Neural crest cell (in vitro differentiated cells): ENCODE results near the gene MRAP. TPM values are rescaled to one million over a fixed set of nuclear protein-coding genes. Genes with fewer than 3 reads are reported as not detected.

Experiments
- DNase-seq: peaks from one replicate; pipeline ENCODE4 v3.0.0; 2021; ENCODE audit warnings: low read depth, mixed read lengths, low spot score
- H3K27ac Mint-ChIP-seq: one replicate; pipeline ENCODE4 v1.8.0; 2021; ENCODE audit warnings: mild to moderate bottlenecking, mixed read lengths; ENCODE audit not compliant: unreplicated experiment
- H3K27me3 Mint-ChIP-seq: 2 replicates; pipeline ENCODE4 v1.8.0; 2021; ENCODE audit warnings: low read depth, mild to moderate bottlenecking, mixed read lengths
- H3K36me3 Mint-ChIP-seq: 2 replicates; pipeline ENCODE4 v1.8.0; 2021; ENCODE audit warnings: low read depth, mild to moderate bottlenecking, mixed read lengths
- H3K4me1 Mint-ChIP-seq: 2 replicates; pipeline ENCODE4 v1.8.0; 2021; ENCODE audit warnings: mixed read lengths
- H3K4me3 Mint-ChIP-seq: one replicate; pipeline ENCODE4 v1.8.0; 2021; ENCODE audit warnings: mild to moderate bottlenecking, mixed read lengths
- H3K9me3 Mint-ChIP-seq: 2 replicates; pipeline ENCODE4 v1.8.0; 2021; ENCODE audit warnings: mixed read lengths
- CTCF ChIP-seq: fragments of 200-600 bp; sonication (generic); conservative IDR thresholded peaks from 2 replicates; pipeline ENCODE4 v1.5.0; 2021; ENCODE audit warnings: antibody characterized with exemption, mild to moderate bottlenecking
- total RNA-seq: library from RNA; stranded (reverse); gene quantifications from 2 replicates; pipeline ENCODE4 v1.2.1, GENCODE V29; 2021

The MRAP gene
- total RNA-seq, 1 donor from 2014 or later = not detected

- H3K4me3 Mint-ChIP-seq = no peak overlapping the region
- H3K27ac Mint-ChIP-seq = no peak overlapping the region
- H3K9me3 Mint-ChIP-seq = no peaks in the 10 kb centered on the region
- DNase-seq = no peak
- H3K36me3 Mint-ChIP-seq = peaks cover 11% of the 10 kb centered on the region
- no peak for TF ChIP-seq CTCF
- no peaks in the 10 kb centered on the region for H3K27me3 Mint-ChIP-seq
- H3K4me1 Mint-ChIP-seq = no peaks in the 10 kb centered on the region
Observed at GRCh38 chr21:32356874-32357395, 58.3 kb downstream of the MRAP start.

GRCh38 chr21:32359719-32360260 lies 61.1 kb downstream of the MRAP start:
- no peak for TF ChIP-seq CTCF
- Mint-ChIP-seq H3K27me3 (no peaks in the 10 kb centered on the region), H3K9me3 (no peaks in the 10 kb centered on the region), H3K4me1 (peaks cover 5% of the 10 kb centered on the region), H3K27ac (no peak overlapping the region), H3K36me3 (peaks cover 4% of the 10 kb centered on the region), H3K4me3 (no peak overlapping the region)
- no peak for DNase-seq

GRCh38 chr21:32360401-32360975 lies 61.8 kb downstream of the MRAP start:
- TF ChIP-seq CTCF = no peak
- DNase-seq = no peak
- Mint-ChIP-seq H3K36me3 (peaks cover 8% of the 10 kb centered on the region), H3K4me1 (peaks cover 7% of the 10 kb centered on the region), H3K27me3 (no peaks in the 10 kb centered on the region), H3K27ac (peak overlapping the region; percentile 24), H3K9me3 (no peaks in the 10 kb centered on the region), H3K4me3 (no peak overlapping the region)

Other genes with a start within 250 kb of the MRAP start
- gene MIS18A, start 19.8 kb upstream of the MRAP start, total RNA-seq = 49.7 and 50.9 TPM in 2 replicates
- 22.2 and 23.1 TPM in 2 replicates for gene URB1, start 94.2 kb downstream of the MRAP start, total RNA-seq
- gene EVA1C, start 113.9 kb downstream of the MRAP start, total RNA-seq = not detected in 2 replicates